BLaER1 treated with 17β-estradiol and CSF1 and Interleukin-3, amounts not matched to agents 10 nM and 100 nM (cell line): Measurements from ENCODE around the gene STARD3.
A peak's percentile ranks its signal among the peaks of the same experiment; 100 is the strongest.
"Not testable (repeated sequence)": the region's sequence is repeated elsewhere in the genome, so short reads cannot be mapped to it uniquely, and the experiment has no call there.

Experiments used
- H3K27ac ChIP-seq, 11 experiments: shearing (Covaris generic); formaldehyde crosslinking; 2 replicates each; pipeline ENCODE4 v1.8.1; 2022
- H3K27me3 ChIP-seq, 11 experiments: shearing (Covaris generic); formaldehyde crosslinking; 2 replicates each; pipeline ENCODE4 v1.8.1; 2022
- H3K36me3 ChIP-seq, 11 experiments: shearing (Covaris generic); formaldehyde crosslinking; 2 replicates each; pipeline ENCODE4 v1.8.1; 2022
- H3K4me1 ChIP-seq, 10 experiments: shearing (Covaris generic); formaldehyde crosslinking; 2 replicates each; pipeline ENCODE4 v1.8.1; 2022
- H3K4me2 ChIP-seq, 11 experiments: shearing (Covaris generic); formaldehyde crosslinking; 2 replicates each; pipeline ENCODE4 v1.8.1; 2022
- H3K4me3 ChIP-seq, 10 experiments: shearing (Covaris generic); formaldehyde crosslinking; 2 replicates each; pipeline ENCODE4 v1.8.1; 2022
- H3K9ac ChIP-seq, 11 experiments: shearing (Covaris generic); formaldehyde crosslinking; 2 replicates each; pipeline ENCODE4 v1.8.1; 2022
- H3K9me3 ChIP-seq, 11 experiments: shearing (Covaris generic); formaldehyde crosslinking; replicated peaks in 1 of 11; 2 replicates each; pipeline ENCODE4 v1.8.1; 2022
- H4K20me1 ChIP-seq, 11 experiments: shearing (Covaris generic); formaldehyde crosslinking; 2 replicates each; pipeline ENCODE4 v1.8.1; 2022
- Cebpa-rat ChIP-seq, 11 experiments: shearing (Covaris generic); IDR thresholded peaks; 2 replicates each; pipeline ENCODE4 v1.8.1; 2022

STARD3 gene

GRCh38 chr17:39697961-39698360, 61.0 kb downstream of the STARD3 start:
- no peak overlapping the region for H3K4me2 ChIP-seq
- no peaks in the 10 kb centered on the region; a peak in 1 of 22 replicates for H4K20me1 ChIP-seq
- TF ChIP-seq Cebpa-rat (IDR thresholded peaks at IDR 0.05): no peak
- H3K4me3 ChIP-seq: no peak overlapping the region
- peaks cover 36 to 54% (median 48%) of the 10 kb centered on the region in 11 experiments for H3K27me3 ChIP-seq
- H3K27ac ChIP-seq: no peak overlapping the region
- no peaks in the 10 kb centered on the region for H3K36me3 ChIP-seq
- 0 out of 20 replicates have a peak, but pooled peaks cover 0 to 2% (median 0%) of the 10 kb centered on the region in 10 experiments for H3K4me1 ChIP-seq
- H3K9ac ChIP-seq: no peak overlapping the region
- no peaks in the 10 kb centered on the region for H3K9me3 ChIP-seq

- H3K4me3 ChIP-seq, H3K36me3 ChIP-seq, H3K27ac ChIP-seq: not testable (repeated sequence)
These were observed 62.3 kb downstream of the STARD3 start for GRCh38 chr17:39699157-39699817.

GRCh38 chr17:39699818-39700147, 62.8 kb downstream of the STARD3 start, which contains the start of gene ERBB2:
Gene ERBB2, plus strand, starts transcription at chr17:39700064. Its CDS starts 175 bp downstream, at chr17:39700239.
- Histone ChIP-seq H3K27ac (no peak within 1 kb of the TSS), H3K27me3 (peaks cover 36 to 54% (median 48%) of the 10 kb centered on the region in 11 experiments), H3K4me3 (no peak within 1 kb of the TSS), H3K4me1 (peaks cover 0 to 20% (median 14%) of the 10 kb centered on the region in 10 experiments; a peak in 17 of 20 replicates), H4K20me1 (no peaks in the 10 kb centered on the region; a peak in 1 of 22 replicates), H3K36me3 (no peaks in the 10 kb centered on the region), H3K4me2 (peak within 1 kb of the TSS in 2 of 11 experiments; percentile 27 to 35; a peak in 1 of 22 replicates), H3K9ac (no peak within 1 kb of the TSS), H3K9me3 (no peaks in the 10 kb centered on the region)
- TF ChIP-seq Cebpa-rat (IDR thresholded peaks at IDR 0.05): no peak

More at GRCh38 chr17:39699157-39699817, 62.3 kb downstream of the STARD3 start:
- H3K27me3 ChIP-seq: peaks cover 36 to 54% (median 48%) of the 10 kb centered on the region in 11 experiments
- not testable (repeated sequence) for H4K20me1 ChIP-seq, H3K9me3 ChIP-seq, H3K9ac ChIP-seq
- peaks cover 0 to 15% (median 9%) of the 10 kb centered on the region in 10 experiments; a peak in 11 of 20 replicates for H3K4me1 ChIP-seq
- 0 out of 22 replicates have a peak overlapping the region, but pooled peaks of 2 of the 11 experiments have one; percentile 27 to 35 for H3K4me2 ChIP-seq

- Histone ChIP-seq H3K4me1 (peaks cover 5 to 26% (median 20%) of the 10 kb centered on the region in 10 experiments; a peak in 19 of 20 replicates), H3K4me3 (no peak overlapping the region), H3K36me3 (no peaks in the 10 kb centered on the region), H3K27me3 (peaks cover 36 to 54% (median 48%) of the 10 kb centered on the region in 11 experiments), H3K27ac (no peak overlapping the region), H3K9ac (no peak overlapping the region), H3K9me3 (no peaks in the 10 kb centered on the region), H3K4me2 (peak overlapping the region in 2 of 11 experiments; percentile 27 to 35; a peak in 1 of 22 replicates), H4K20me1 (no peaks in the 10 kb centered on the region; a peak in 1 of 22 replicates)
- no peak for TF ChIP-seq Cebpa-rat (IDR thresholded peaks at IDR 0.05)
These were observed 63.4 kb downstream of the STARD3 start for GRCh38 chr17:39700148-39700987.

- Histone ChIP-seq H3K9me3 (no peaks in the 10 kb centered on the region), H3K27me3 (peaks cover 36 to 54% (median 48%) of the 10 kb centered on the region in 11 experiments), H3K4me1 (peaks cover 9 to 35% (median 29%) of the 10 kb centered on the region in 10 experiments; a peak in 19 of 20 replicates), H4K20me1 (no peaks in the 10 kb centered on the region; a peak in 1 of 22 replicates), H3K27ac (no peak overlapping the region), H3K9ac (no peak overlapping the region), H3K4me2 (no peak overlapping the region), H3K4me3 (no peak overlapping the region), H3K36me3 (no peaks in the 10 kb centered on the region)
- TF ChIP-seq Cebpa-rat (IDR thresholded peaks at IDR 0.05): no peak
These were observed 64.3 kb downstream of the STARD3 start for GRCh38 chr17:39701012-39701783.

- Histone ChIP-seq H3K27ac (no peak overlapping the region), H3K4me2 (no peak overlapping the region)
These were observed 65.0 kb downstream of the STARD3 start for GRCh38 chr17:39701784-39702422.

GRCh38 chr17:39702901-39703893, 66.3 kb downstream of the STARD3 start:
- Histone ChIP-seq H3K9me3 (no peaks in the 10 kb centered on the region), H3K9ac (no peak overlapping the region), H3K4me1 (peaks cover 20 to 55% (median 49%) of the 10 kb centered on the region in 10 experiments), H3K27me3 (peaks cover 38 to 47% (median 40%) of the 10 kb centered on the region in 11 experiments), H3K4me2 (peak overlapping the region in 7 of 11 experiments; percentile 76 to 95 (median 90); a peak in 12 of 22 replicates), H4K20me1 (no peaks in the 10 kb centered on the region; a peak in 1 of 22 replicates), H3K27ac (no peak overlapping the region), H3K36me3 (no peaks in the 10 kb centered on the region), H3K4me3 (no peak overlapping the region)
- TF ChIP-seq Cebpa-rat (IDR thresholded peaks at IDR 0.05): no peak

More at GRCh38 chr17:39701784-39702422, 65.0 kb downstream of the STARD3 start:
- peaks cover 36 to 54% (median 48%) of the 10 kb centered on the region in 11 experiments for H3K27me3 ChIP-seq
- no peak overlapping the region for H3K4me3 ChIP-seq
- H3K4me1 ChIP-seq: peaks cover 13 to 42% (median 36%) of the 10 kb centered on the region in 10 experiments
- no peak for TF ChIP-seq Cebpa-rat (IDR thresholded peaks at IDR 0.05)
- no peaks in the 10 kb centered on the region for H3K36me3 ChIP-seq
- no peaks in the 10 kb centered on the region for H3K9me3 ChIP-seq
- no peak overlapping the region for H3K9ac ChIP-seq
- no peaks in the 10 kb centered on the region; a peak in 1 of 22 replicates for H4K20me1 ChIP-seq
